GM06990 (cell line): Measurements from ENCODE around the gene CTCFL.

Experiments
- DNase-seq: peaks from one replicate; pipeline ENCODE4 v3.0.0-alpha.2; 2011; ENCODE audit not compliant: insufficient read length; ENCODE audit errors: extremely low read depth
- H3K27me3 ChIP-seq: replicated peaks from 2 replicates; pipeline ENCODE4 v1.6.0; 2011; ENCODE audit warnings: low read length; ENCODE audit not compliant: control insufficient read depth, insufficient read depth
- H3K36me3 ChIP-seq: 2 replicates; pipeline ENCODE4 v1.5.1; 2011; ENCODE audit warnings: low read length; ENCODE audit not compliant: control insufficient read depth, insufficient read depth
- H3K4me3 ChIP-seq: replicated peaks from 2 replicates; pipeline ENCODE4 v1.5.1; 2011; ENCODE audit warnings: low read depth, mild to moderate bottlenecking, control low read depth, low read length
- TF ChIP-seq, protein P1 (sequence below): IDR thresholded peaks from 2 replicates; pipeline ENCODE4 v1.5.1; 2011; ENCODE audit warnings: low read length, control low read depth, mild to moderate bottlenecking, inconsistent platforms; ENCODE audit not compliant: insufficient read depth, poor library complexity, severe bottlenecking

Gene CTCFL

DNA sequence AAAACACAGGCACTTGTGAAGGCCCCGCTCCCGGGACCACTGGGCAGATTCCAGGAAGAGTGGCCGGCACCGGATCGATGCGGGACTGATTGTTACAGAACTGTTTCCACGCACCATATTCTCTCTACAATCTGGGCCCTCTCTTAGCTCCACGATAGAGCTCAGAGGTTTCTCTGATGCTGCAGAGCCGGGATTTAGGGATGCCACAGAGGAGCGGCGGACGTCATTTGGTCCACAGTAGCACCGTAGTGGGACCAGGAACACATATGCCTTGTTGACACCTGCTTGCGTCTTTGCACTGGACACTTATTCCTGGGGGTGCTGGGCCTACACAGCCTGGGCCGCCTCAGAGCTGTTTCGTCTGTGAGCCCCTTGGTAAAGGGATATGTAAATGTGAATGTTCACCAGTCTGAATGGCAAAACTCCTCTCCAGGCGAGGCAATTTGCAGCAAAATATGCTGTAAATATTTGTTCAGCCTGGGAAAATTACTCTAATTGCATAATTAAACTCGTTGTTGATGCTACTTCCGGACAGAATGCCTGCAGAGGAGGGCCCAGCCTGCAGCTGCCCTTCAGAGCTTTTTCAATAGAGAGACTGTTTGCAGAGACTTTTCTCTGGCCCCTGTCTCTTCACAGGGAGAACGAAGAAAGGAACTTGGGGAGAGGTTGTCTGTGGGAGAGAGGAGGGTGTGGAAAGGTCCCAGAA is 45.4 kb upstream of the CTCFL start:
- TF ChIP-seq, protein P1, sequence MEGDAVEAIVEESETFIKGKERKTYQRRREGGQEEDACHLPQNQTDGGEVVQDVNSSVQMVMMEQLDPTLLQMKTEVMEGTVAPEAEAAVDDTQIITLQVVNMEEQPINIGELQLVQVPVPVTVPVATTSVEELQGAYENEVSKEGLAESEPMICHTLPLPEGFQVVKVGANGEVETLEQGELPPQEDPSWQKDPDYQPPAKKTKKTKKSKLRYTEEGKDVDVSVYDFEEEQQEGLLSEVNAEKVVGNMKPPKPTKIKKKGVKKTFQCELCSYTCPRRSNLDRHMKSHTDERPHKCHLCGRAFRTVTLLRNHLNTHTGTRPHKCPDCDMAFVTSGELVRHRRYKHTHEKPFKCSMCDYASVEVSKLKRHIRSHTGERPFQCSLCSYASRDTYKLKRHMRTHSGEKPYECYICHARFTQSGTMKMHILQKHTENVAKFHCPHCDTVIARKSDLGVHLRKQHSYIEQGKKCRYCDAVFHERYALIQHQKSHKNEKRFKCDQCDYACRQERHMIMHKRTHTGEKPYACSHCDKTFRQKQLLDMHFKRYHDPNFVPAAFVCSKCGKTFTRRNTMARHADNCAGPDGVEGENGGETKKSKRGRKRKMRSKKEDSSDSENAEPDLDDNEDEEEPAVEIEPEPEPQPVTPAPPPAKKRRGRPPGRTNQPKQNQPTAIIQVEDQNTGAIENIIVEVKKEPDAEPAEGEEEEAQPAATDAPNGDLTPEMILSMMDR: no peak
- no peak for DNase-seq
- H3K27me3 ChIP-seq: peaks cover 2% of the 10 kb centered on the region
- H3K4me3 ChIP-seq: no peak overlapping the region
- no peaks in the 10 kb centered on the region for H3K36me3 ChIP-seq

DNA sequence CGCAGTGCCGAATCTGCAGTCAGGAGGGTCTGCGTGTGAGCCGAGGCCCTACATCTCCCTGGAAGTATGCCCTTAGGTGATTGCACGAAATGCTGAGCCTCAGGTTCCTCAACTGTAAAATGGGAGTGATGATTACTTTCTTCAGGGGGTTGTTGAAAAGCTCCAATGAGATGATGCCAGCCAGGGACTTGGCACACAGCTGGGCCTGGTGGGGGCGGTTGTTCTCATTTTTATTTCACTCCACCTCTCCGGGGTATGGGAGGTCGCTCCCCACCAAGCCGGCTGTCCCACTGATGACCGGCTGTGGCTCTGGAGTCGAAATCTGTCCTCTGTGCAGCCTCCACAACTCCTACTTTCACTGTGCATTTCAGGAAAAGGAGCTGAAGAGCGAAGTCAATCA is 44.0 kb upstream of the CTCFL start:
- TF ChIP-seq, protein P1: no peak
- no peak for DNase-seq
- peaks cover 2% of the 10 kb centered on the region for H3K27me3 ChIP-seq
- H3K36me3 ChIP-seq: no peaks in the 10 kb centered on the region
- no peak overlapping the region for H3K4me3 ChIP-seq

DNA sequence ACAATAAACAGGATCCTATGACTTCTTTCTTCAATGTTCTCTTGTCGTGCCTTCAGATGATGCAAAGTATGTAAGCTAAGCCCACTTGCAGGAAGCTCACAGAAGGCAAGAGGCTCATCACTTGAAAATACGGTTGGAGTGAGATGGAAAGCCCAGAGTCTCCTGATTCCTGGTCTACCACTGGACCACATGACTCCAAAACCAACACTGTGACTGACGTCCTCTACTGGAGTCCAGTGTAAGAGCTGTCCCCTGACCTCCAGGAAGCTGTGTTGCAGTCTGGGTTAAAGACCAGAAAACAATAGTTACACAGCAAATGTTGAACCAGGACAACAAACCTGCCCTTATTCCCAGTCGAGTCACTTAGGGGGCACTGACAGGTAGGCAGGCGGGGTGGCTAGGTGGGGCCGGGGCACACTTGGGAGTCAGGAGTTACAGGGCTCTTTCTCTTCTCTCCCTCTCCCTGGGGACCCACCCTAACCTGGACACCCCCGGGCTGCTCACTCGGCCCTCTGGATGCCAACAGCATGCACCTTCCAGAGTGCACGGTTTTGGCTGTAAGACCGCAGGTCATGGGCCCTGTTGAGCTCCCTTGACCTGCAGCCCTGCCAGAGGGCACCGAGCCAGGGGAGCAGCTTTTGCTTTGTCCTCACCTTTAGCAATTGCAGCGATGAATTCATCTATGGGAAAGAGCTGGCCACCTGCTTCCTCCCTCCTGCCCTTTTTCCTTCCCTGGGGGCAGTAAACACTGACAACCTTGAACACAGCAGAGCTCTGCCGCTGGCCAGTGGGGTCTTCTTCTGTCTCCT is 43.4 kb upstream of the CTCFL start:
- Histone ChIP-seq H3K4me3 (no peak overlapping the region), H3K36me3 (no peaks in the 10 kb centered on the region), H3K27me3 (peaks cover 2% of the 10 kb centered on the region)
- DNase-seq: no peak
- TF ChIP-seq, protein P1: no peak

DNA sequence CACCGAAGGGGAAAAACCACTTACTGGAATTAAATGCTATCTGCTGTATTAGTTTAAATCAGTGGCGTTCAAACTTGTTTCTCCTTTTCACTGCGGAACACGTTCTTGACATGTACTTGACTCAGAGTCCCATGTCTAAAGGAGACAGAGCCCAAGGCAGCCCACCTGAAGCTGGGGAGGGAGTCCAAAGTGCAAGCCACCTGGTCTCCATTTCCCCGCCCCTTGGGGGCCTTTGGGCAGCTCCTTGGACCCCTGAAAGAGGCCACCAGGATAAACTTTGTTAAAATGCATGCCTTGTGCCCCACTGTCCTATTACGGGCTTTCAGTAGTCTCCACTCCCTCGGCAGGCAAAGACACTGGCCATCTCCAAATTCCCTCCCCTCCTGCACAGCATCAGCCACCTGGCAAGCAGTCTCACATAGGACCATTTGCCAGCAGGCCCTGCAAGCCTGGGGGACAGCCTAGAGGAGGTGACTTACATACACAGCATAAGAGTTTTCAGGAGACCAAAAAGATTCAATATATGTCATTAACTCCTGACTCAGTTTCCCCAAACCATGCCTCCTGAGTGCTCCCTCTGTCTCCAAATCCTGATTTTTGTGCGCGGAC is 42.6 kb upstream of the CTCFL start:
- no peaks in the 10 kb centered on the region; the same call in 1 of the 2 replicates for H3K27me3 ChIP-seq
- TF ChIP-seq, protein P1: no peak
- no peaks in the 10 kb centered on the region for H3K36me3 ChIP-seq
- no peak for DNase-seq
- H3K4me3 ChIP-seq: no peak overlapping the region

DNA sequence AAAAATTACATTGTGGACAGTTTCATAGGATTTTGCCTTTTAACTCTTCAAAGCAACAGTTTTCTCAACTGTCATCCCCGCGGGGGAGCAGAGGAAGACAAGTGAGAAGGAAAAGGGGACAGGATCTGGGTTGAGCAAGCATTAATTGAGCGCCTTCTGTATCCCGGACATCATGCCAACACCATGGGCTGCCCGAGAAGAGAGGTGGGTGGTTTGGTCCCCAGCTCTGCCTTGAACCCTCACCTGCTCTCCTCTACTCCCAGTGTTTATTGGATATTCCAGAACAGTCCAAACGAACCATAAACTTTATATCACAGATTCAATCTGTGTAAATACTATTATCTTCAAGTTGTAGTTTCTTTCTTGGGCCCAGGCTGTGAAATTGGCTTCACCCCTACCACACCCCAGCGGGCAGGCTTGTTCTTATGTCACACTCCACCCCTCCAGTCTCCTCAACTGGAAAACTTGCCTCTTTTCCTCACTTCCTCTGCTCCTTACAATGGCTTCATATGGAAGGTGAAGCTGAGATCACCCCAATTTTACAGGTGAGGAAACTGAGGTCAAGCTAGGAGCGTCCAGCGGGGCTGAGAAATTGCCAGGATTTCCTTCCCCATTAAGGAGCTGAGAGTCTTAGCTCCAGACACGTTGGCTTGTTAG is 42.0 kb upstream of the CTCFL start:
- H3K4me3 ChIP-seq: no peak overlapping the region
- TF ChIP-seq, protein P1: no peak
- DNase-seq: no peak
- H3K36me3 ChIP-seq: no peaks in the 10 kb centered on the region
- H3K27me3 ChIP-seq: no peaks in the 10 kb centered on the region; the same call in 1 of the 2 replicates
